ENCODE data around the gene MAP7D2.

Gene MAP7D2

GRCh38 chrX:19966056-19966455 lies 150.7 kb downstream of the MAP7D2 start:
- DNase-seq (ENCODE audit: low read depth), result no peak

- no peak for DNase-seq (ENCODE audit: low read depth)
These were observed 152.5 kb downstream of the MAP7D2 start for GRCh38 chrX:19964017-19964710.

- no peak for DNase-seq (ENCODE audit: low read depth)
These were observed 155.8 kb downstream of the MAP7D2 start for GRCh38 chrX:19960913-19961312.

GRCh38 chrX:19958552-19959486 lies 157.9 kb downstream of the MAP7D2 start:
- no peak for DNase-seq (ENCODE audit: low read depth)

- no peak for DNase-seq (ENCODE audit: low read depth)
These were observed 159.8 kb downstream of the MAP7D2 start for GRCh38 chrX:19956923-19957322.

Measured in fibroblast of gingiva (primary cell).